GM18870 (cell line): Measurements from ENCODE around the gene PLXND1.
"Not testable (repeated sequence)": the region's sequence is repeated elsewhere in the genome, so short reads cannot be mapped to it uniquely, and the experiment has no call there.

Experiments used
- ATAC-seq: cut with Tn5 transposase; IDR thresholded peaks from one replicate; pipeline ENCODE4 v1.9.1; 2021; ENCODE audit warnings: moderate library complexity; ENCODE audit not compliant: unreplicated experiment

The PLXND1 gene

DNA sequence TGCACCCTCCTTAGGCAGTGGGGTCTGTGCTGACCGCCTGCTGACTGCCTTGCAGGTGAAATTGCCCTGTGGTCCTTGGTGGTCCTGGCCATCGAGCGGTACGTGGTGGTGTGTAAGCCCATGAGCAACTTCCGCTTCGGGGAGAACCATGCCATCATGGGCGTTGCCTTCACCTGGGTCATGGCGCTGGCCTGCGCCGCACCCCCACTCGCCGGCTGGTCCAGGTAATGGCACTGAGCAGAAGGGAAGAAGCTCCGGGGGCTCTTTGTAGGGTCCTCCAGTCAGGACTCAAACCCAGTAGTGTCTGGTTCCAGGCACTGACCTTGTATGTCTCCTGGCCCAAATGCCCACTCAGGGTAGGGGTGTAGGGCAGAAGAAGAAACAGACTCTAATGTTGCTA is 75.7 kb downstream of the PLXND1 start:
- no peak for ATAC-seq

DNA sequence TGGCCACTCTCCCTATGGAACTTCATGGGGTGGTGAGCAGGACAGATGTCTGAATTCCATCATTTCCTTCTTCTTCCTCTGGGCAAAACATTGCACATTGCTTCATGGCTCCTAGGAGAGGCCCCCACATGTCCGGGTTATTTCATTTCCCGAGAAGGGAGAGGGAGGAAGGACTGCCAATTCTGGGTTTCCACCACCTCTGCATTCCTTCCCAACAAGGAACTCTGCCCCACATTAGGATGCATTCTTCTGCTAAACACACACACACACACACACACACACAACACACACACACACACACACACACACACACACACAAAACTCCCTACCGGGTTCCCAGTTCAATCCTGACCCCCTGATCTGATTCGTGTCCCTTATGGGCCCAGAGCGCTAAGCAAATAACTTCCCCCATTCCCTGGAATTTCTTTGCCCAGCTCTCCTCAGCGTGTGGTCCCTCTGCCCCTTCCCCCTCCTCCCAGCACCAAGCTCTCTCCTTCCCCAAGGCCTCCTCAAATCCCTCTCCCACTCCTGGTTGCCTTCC is 76.2 kb downstream of the PLXND1 start:
- ATAC-seq, result no peak

DNA sequence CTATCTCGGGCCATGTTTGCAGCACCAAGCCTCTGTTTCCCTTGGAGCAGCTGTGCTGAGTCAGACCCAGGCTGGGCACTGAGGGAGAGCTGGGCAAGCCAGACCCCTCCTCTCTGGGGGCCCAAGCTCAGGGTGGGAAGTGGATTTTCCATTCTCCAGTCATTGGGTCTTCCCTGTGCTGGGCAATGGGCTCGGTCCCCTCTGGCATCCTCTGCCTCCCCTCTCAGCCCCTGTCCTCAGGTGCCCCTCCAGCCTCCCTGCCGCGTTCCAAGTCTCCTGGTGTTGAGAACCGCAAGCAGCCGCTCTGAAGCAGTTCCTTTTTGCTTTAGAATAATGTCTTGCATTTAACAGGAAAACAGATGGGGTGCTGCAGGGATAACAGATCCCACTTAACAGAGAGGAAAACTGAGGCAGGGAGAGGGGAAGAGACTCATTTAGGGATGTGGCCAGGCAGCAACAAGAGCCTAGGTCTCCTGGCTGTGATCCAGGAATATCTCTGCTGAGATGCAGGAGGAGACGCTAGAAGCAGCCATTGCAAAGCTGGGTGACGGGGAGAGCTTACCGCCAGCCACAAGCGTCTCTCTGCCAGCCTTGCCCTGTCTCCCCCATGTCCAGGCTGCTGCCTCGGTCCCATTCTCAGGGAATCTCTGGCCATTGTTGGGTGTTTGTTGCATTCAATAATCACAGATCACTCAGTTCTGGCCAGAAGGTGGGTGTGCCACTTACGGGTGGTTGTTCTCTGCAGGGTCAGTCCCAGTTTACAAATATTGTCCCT is 76.9 kb downstream of the PLXND1 start:
- no peak for ATAC-seq

DNA sequence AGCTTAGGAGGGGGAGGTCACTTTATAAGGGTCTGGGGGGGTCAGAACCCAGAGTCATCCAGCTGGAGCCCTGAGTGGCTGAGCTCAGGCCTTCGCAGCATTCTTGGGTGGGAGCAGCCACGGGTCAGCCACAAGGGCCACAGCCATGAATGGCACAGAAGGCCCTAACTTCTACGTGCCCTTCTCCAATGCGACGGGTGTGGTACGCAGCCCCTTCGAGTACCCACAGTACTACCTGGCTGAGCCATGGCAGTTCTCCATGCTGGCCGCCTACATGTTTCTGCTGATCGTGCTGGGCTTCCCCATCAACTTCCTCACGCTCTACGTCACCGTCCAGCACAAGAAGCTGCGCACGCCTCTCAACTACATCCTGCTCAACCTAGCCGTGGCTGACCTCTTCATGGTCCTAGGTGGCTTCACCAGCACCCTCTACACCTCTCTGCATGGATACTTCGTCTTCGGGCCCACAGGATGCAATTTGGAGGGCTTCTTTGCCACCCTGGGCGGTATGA is 77.8 kb downstream of the PLXND1 start, which contains the start of gene RHO:
TSS of gene RHO (plus strand) at position 51 of the 512 bp plus-strand sequence. CDS start at position 146, 95 bp downstream.
- ATAC-seq, result no peak

DNA sequence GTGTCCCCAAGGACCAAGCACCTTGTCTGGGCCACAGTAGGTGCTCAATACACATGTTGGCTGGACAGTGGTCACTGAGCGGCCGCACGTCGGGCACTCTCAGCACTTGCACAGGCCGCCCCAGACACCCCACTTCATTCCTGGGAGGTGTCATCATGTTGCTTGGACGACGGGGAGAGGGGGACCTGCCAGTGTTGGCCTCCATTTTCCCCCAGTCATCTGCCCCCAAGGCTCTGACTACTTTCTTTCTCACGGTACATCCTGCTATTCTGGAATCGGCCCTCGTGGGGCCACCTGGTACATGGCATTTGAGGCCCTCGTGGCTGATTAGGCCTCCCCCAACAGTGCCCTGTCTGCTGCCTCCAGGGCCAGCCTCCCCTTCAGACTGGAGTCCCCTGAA is 79.2 kb downstream of the PLXND1 start:
- ATAC-seq, result no peak

DNA sequence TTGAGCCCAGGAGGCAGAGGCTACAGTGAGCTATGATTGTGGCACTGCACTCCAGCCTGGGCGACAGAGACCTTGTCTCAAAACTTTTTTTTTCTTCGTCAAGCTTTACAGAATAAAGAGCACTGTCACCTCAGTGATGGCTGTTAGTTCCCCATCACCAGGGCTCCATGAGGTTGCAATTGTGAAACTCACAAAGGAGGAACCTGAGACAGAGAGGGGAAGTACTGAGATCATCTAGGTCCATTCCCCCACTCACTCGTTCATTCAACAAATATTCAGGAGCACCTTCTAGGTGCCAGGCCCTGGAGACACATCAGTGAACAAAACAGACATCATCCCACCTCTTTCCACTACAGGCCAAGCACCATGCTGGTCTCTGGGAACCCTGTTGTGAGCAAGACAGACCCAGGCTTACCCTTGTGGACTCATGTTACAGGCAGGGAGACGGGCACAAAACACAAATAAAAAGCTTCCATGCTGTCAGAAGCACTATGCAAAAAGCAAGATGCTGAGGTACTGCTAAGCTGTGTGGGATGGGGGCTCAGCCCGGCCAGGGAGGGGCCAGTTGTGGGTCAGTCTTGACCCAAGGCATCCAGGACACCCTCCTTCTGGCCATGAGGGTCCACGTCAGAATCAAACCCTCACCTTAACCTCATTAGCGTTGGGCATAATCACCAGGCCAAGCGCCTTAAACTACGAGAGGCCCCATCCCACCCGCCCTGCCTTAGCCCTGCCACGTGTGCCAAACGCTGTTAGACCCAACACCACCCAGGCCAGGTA is 80.2 kb downstream of the PLXND1 start:
- no peak for ATAC-seq

DNA sequence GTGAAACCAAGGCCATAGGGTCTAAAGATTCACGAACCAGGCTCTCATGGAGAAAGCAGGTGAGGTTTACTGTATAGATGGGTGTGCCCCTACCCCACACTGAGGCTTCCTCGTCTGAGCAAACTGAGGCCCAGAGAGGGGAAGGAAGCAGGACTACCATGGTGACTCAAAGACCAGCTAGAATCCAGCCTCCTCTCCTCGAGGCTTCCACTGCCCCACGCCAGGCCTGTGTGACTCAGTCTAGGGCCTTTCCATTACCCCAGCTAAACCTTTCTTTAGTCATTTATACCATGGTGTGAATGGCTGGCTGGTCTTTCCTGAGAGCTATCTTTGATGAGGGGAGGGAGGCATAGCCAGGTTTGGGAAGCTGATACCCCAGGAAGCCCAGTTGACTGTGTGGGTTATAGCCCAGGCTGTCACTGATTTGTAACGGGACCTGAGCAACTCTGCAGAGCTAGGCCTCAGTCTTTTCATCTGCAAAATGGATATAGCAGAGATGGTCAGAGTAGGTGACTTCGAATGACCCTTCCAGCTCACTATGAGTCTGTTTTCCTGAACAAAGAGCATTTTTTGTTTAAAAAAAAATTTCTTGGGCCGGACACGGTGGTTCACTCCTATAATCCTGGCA is 81.0 kb downstream of the PLXND1 start:
- no peak for ATAC-seq

DNA sequence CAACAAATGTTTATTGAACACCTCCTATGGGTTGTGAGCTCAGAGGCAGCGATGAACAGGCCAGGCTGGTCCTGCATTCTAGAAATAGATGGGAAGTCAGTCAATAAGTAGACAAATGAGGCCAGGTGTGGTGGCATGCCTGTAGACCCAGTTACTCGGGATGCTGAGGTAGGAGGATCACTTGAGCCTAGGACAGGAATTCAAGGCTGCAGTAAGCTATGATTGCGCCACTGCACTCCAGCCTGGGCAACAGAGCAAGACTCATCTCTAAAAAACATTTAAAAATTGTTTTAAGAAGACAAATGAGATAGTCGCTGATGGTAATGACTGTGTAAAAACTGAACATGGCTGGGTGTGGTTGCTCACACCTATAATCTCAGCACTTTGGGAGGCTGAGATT is 82.4 kb downstream of the PLXND1 start:
- ATAC-seq, result no peak

DNA sequence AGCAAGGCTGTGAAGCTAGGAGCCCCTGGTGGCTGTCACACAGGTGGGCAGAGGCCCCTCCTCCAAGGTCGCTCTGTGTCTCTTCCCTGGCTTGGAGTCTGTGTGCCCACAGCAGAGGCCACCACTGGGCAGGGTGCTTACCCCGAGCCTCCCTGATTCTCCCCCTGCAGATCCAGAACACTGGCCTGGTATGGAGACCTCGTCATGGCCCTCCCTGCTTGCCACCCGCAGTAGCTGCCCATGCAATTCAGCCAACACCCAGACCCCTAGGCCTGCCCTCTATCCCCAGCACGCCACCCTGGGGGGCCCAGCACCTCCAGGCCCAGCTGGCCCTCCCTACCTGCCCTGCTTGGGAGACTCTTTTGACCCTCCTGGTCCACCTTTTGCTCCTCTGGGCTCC is 83.5 kb downstream of the PLXND1 start:
- no peak for ATAC-seq

DNA sequence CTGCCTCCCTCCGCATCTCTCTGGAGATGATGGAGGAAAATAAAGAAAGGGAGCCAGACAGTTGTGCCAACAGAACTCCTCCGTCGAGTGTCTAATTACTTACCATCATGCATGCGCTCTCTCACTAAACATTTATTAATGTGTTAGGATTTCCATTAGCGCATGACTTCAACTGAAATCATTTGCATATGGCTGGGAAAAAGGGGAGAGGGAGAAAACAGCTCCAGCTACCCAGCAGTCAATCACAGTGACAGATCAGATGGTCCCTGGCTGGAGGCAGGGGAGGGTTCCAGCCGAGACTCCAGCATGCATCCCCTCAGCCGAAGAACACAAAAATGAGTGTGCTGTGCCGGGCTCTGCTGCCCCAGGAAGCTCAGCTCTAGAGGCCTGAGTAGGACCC is 84.9 kb downstream of the PLXND1 start:
- no peak for ATAC-seq

DNA sequence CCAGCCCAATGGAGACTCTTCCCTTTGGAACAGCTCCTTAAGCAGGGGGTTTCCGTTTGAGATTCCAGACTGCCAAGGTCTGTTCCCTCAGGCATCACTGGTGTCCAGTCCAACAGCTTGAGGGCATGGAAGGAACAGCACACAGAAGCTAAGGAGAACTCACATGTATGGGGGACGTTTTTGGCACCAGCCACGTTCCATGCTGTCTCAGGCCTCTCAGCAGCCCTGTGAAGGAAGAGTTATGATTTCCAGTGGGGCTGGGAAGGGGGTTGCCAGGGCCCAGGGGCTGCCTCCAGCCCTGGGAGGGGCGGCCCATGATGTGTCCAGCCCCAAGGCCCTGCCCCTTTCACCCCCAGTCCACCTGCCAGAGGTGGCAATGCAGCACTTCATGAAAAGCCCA is 85.5 kb downstream of the PLXND1 start:
- no peak for ATAC-seq

DNA sequence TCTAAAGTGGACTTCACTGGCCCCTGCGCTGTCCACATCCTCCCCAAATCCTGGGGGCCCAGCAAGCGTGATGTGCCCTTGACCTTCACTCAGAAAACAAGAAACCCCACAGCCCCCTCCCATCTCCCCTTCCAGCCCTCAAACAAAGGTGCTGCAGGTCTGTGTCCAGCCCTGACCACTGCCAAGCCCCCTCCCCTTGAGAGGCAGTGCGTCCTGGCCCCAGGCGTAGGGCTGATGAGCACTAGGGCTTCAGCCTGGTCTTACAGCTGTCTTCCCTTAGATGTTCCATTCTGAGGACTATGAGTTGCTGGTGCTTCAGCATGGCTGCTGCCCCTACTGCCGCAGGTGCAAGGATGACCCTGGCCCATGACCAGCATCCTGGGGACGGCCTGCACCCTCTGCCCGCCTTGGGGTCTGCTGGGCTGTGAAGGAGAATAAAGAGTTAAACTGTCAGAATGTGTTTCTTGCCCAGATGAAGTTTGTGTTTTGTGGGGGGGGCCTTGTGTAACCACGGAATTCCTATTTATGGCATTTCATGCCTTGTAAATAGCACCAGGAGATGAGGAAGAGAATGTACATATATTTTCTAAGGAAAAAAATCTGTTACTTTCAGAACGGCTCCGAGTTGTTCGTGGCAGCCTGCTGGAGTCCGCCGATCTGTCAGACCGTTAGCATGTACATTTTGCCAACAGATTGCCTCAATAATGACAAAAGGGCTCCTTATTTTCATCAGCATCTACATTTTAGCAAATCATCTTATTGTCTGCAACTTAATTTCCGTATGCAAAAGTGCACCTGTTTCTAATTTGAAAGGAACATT is 86.4 kb downstream of the PLXND1 start:
- ATAC-seq, result no peak

DNA sequence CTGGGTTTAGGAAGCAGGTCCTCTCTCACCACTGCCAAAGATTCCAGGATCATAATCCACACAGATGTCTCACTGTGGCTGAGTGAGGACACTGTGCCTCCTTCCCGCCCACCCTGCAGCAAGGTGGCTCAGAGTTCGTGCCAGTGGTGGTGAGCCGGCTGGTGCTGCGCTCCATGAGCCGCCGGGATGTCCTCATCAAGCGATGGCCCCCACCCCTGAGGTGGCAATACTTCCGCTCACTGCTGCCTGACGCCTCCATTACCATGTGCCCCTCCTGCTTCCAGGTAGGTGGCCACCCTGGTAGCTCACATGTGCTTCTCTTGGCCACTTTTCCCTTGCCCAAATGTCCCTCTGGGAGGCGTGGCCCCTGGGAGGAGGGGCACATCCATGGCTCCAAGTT is 87.0 kb downstream of the PLXND1 start:
- ATAC-seq, result no peak

DNA sequence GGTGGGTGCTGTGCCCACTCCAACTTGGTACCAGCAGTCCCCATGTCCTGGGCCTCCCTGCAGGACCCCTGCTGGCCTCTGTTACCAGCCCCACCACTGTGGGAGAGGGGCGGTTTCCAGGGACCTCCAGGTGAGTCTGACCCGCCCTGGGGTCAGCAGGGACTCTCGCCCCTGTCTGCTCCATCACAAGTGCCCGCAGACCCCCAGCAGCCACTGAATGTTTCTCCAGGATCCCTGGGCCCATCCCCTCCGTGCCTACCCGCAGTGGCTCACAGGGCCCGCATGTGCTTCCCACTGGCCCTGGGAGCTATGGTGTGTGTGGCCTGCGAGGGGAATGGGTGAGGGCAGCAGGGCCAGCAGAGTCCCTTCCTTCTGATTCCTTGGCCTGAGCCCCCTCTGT is 87.9 kb downstream of the PLXND1 start:
- ATAC-seq, result no peak

DNA sequence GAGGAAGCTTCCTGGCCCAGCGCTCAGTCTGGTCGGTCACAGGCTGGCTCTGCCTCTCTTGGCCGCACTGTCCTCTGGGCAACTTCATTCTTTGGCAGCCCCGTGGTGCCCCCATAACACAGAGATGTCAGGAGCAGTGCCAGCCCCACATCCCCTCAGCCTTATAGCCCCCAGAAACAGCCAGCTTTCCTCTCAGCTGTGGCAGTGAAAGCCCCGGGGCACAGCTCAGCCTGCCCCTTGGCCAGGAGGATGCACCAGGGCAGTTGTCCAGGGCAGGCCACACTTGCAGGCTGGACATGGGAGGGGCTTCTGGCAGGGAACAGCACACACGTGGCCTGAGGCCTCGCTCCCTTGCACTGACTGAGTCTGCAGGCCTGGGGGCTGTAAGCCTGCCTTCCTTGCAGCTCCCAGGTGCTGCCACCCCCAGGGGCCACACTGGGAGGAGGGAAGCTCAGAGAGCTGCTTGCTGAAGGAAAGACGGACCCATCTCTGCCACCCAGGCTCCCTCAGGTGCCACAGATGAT is 88.4 kb downstream of the PLXND1 start:
- ATAC-seq, result no peak

DNA sequence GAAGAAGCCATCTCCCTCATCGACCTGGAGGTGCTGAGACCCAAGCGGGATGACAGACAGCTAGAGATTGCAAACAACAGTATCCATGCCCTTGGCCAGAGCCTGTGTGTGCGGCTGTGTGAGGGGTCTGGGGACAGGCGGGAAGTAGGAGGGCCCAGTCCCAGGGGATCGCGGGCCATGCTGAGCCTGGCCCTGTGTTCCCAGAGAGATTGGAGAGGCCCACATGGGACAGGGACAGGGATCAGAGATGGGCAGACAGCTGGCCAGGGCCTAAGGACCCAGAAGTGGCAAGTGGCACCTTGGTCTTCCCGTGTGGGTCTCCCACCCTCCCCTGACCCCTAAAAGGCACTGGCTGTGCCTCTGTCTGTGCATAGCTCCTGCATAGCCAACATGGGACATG is 89.0 kb downstream of the PLXND1 start:
- no peak for ATAC-seq

DNA sequence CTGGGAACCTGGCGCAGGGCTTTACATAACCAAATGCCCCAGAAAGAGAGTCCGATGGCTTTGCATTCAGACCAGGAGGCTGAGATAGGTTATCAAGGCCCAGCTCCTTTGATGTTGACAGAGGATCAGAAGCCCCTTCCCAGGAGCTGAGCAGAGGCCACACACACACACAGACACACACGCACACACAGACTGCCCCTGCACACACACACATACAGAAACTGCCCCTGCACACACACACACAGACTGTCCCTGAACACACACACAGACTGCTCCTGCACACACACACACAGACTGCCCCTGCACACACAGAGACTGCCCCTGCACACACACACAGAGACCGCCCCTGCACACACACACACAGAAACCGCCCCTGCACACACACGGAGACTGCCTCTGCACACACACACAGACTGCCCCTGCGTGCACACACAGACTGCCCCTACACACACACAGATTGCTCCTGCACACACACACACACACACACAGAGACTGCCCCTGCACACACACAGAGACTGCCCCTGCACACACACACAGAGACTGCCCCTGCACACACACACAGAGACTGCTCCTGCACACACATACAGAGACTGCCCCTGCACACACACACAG is 90.5 kb downstream of the PLXND1 start:
- ATAC-seq, result not testable (repeated sequence)

DNA sequence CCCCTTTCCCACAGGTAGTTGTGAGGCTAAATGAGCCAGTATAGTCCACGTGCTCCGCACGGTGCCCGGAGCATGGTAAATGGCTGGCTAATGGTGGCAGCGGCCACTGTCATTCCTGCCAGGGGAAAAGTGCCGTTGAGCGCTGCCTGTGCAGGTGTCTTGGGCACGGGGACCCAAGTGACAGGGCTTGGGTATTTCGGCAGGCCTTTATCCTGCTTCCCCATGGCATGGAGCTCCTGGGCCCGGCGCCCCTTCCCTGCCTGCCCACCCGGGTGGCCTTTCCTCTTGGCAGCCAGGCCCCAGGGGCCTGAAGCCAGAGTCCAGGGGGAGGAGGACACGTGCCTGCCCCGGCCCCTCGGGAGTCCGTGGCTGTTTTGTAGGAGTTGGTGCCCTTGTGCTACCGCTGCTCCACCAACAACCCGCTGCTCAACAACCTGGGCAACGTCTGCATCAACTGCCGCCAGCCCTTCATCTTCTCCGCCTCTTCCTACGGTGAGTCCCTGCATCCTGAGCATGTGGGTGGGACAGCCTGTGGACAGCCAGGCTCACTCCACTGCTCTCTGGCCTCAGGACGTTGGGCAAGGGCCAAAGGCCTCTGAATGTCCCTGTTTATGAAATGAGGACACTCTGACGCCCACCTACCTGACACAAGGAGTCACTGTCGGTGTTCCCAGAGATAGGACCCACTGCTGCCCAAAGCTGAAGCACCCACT is 91.2 kb downstream of the PLXND1 start:
- ATAC-seq, result not testable (repeated sequence)

DNA sequence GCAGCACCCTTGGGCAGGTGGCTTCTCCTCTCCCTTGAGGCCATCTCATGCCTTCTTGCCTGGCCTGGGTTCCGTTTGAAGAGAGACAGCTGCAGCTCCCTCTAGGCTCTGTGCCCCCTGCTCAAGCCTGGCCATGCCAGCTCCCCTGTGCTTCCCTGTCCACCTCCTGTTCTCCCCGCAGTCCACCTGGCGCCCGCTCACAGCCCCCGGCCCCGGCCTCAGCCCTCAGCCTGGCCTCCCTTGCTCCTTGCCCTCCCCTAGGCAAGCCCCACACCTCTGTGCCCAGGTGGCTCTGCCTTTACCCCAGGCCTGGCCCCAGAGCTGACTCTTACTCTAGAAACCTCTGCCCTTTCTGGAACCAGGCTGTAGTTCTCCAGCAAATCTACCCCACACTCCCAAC is 91.9 kb downstream of the PLXND1 start:
- ATAC-seq, result no peak
